ENCODE results near the gene DOK7.
"Not testable (repeated sequence)": the region's sequence is repeated elsewhere in the genome, so short reads cannot be mapped to it uniquely, and the experiment has no call there.

Gene DOK7

GRCh38 chr4:3510481-3510880, 47.4 kb downstream of the DOK7 start:
- H3K27me3 Mint-ChIP-seq = no peaks in the 10 kb centered on the region
- intact Hi-C loops (cut with micrococcal nuclease) = no loop called here
- H3K36me3 Mint-ChIP-seq (ENCODE audit: low read depth) = peaks cover 95% of the 10 kb centered on the region
- H3K9me3 Mint-ChIP-seq = no peaks in the 10 kb centered on the region
- no peak overlapping the region for H3K4me3 Mint-ChIP-seq
- peaks cover 20% of the 10 kb centered on the region for H3K4me1 Mint-ChIP-seq (ENCODE audit: low read depth)
- no peak overlapping the region for H3K27ac Mint-ChIP-seq

- peaks cover 95% of the 10 kb centered on the region for H3K36me3 Mint-ChIP-seq (ENCODE audit: low read depth)
- intact Hi-C loops (cut with micrococcal nuclease) = no loop called here
- no peak overlapping the region for H3K27ac Mint-ChIP-seq
- H3K9me3 Mint-ChIP-seq = no peaks in the 10 kb centered on the region
- H3K4me1 Mint-ChIP-seq (ENCODE audit: low read depth) = peaks cover 25% of the 10 kb centered on the region
- H3K27me3 Mint-ChIP-seq = no peaks in the 10 kb centered on the region
- no peak overlapping the region for H3K4me3 Mint-ChIP-seq
Measured at GRCh38 chr4:3511187-3511586, 48.1 kb downstream of the DOK7 start.

- H3K27me3 Mint-ChIP-seq; intact Hi-C loops (cut with micrococcal nuclease); H3K4me3 Mint-ChIP-seq; H3K27ac Mint-ChIP-seq; H3K9me3 Mint-ChIP-seq: not testable (repeated sequence)
- peaks cover 25% of the 10 kb centered on the region for H3K4me1 Mint-ChIP-seq (ENCODE audit: low read depth)
- H3K36me3 Mint-ChIP-seq (ENCODE audit: low read depth) = peaks cover 95% of the 10 kb centered on the region
Measured at GRCh38 chr4:3511601-3512000, 48.5 kb downstream of the DOK7 start.

- Mint-ChIP-seq H3K27ac (no peak overlapping the region), H3K4me1 (ENCODE audit: low read depth) (peaks cover 25% of the 10 kb centered on the region), H3K36me3 (ENCODE audit: low read depth) (peaks cover 95% of the 10 kb centered on the region), H3K9me3 (no peaks in the 10 kb centered on the region), H3K4me3 (no peak overlapping the region), H3K27me3 (no peaks in the 10 kb centered on the region)
- intact Hi-C loops (cut with micrococcal nuclease) = no loop called here
Measured at GRCh38 chr4:3512279-3512678, 49.2 kb downstream of the DOK7 start.

- Mint-ChIP-seq H3K27me3 (no peaks in the 10 kb centered on the region), H3K36me3 (ENCODE audit: low read depth) (peaks cover 95% of the 10 kb centered on the region), H3K4me3 (no peak overlapping the region), H3K27ac (no peak overlapping the region), H3K4me1 (ENCODE audit: low read depth) (peaks cover 25% of the 10 kb centered on the region), H3K9me3 (no peaks in the 10 kb centered on the region)
- intact Hi-C loops (cut with micrococcal nuclease) = no loop called here
Measured at GRCh38 chr4:3512719-3513118, 49.6 kb downstream of the DOK7 start.

- Mint-ChIP-seq H3K4me3 (no peak overlapping the region), H3K36me3 (ENCODE audit: low read depth) (peaks cover 95% of the 10 kb centered on the region), H3K4me1 (ENCODE audit: low read depth) (peaks cover 18% of the 10 kb centered on the region), H3K27me3 (no peaks in the 10 kb centered on the region), H3K27ac (no peak overlapping the region), H3K9me3 (no peaks in the 10 kb centered on the region)
- intact Hi-C loops (cut with micrococcal nuclease) = no loop called here
Measured at GRCh38 chr4:3513807-3514206, 50.7 kb downstream of the DOK7 start.

GRCh38 chr4:3514221-3514780, 51.2 kb downstream of the DOK7 start:
- H3K9me3 Mint-ChIP-seq = no peaks in the 10 kb centered on the region
- no peaks in the 10 kb centered on the region for H3K27me3 Mint-ChIP-seq
- intact Hi-C loops (cut with micrococcal nuclease) = no loop called here
- H3K36me3 Mint-ChIP-seq (ENCODE audit: low read depth) = peaks cover 97% of the 10 kb centered on the region
- peaks cover 15% of the 10 kb centered on the region for H3K4me1 Mint-ChIP-seq (ENCODE audit: low read depth)
- H3K4me3 Mint-ChIP-seq = no peak overlapping the region
- no peak overlapping the region for H3K27ac Mint-ChIP-seq

GRCh38 chr4:3514806-3515501, 51.8 kb downstream of the DOK7 start:
- Mint-ChIP-seq H3K9me3 (no peaks in the 10 kb centered on the region), H3K36me3 (ENCODE audit: low read depth) (peaks cover 100% of the 10 kb centered on the region), H3K27ac (no peak overlapping the region), H3K27me3 (no peaks in the 10 kb centered on the region), H3K4me3 (no peak overlapping the region), H3K4me1 (ENCODE audit: low read depth) (peaks cover 15% of the 10 kb centered on the region)
- intact Hi-C loops (cut with micrococcal nuclease) = no loop called here

- H3K9me3 Mint-ChIP-seq = no peaks in the 10 kb centered on the region
- H3K4me3 Mint-ChIP-seq = no peak overlapping the region
- H3K36me3 Mint-ChIP-seq (ENCODE audit: low read depth) = peaks cover 100% of the 10 kb centered on the region
- H3K27ac Mint-ChIP-seq = no peak overlapping the region
- intact Hi-C loops (cut with micrococcal nuclease) = no loop called here
- H3K4me1 Mint-ChIP-seq (ENCODE audit: low read depth) = peaks cover 15% of the 10 kb centered on the region
- H3K27me3 Mint-ChIP-seq = no peaks in the 10 kb centered on the region
Measured at GRCh38 chr4:3515646-3516045, 52.5 kb downstream of the DOK7 start.

- peaks cover 15% of the 10 kb centered on the region for H3K4me1 Mint-ChIP-seq (ENCODE audit: low read depth)
- no peaks in the 10 kb centered on the region for H3K9me3 Mint-ChIP-seq
- H3K27me3 Mint-ChIP-seq = no peaks in the 10 kb centered on the region
- peaks cover 100% of the 10 kb centered on the region for H3K36me3 Mint-ChIP-seq (ENCODE audit: low read depth)
- no peak overlapping the region for H3K27ac Mint-ChIP-seq
- intact Hi-C loops (cut with micrococcal nuclease) = no loop called here
- no peak overlapping the region for H3K4me3 Mint-ChIP-seq
Measured at GRCh38 chr4:3516061-3516835, 53.1 kb downstream of the DOK7 start.

- Mint-ChIP-seq H3K4me1 (ENCODE audit: low read depth) (peaks cover 15% of the 10 kb centered on the region), H3K4me3 (no peak overlapping the region), H3K27me3 (no peaks in the 10 kb centered on the region), H3K27ac (no peak overlapping the region), H3K36me3 (ENCODE audit: low read depth) (peaks cover 100% of the 10 kb centered on the region), H3K9me3 (no peaks in the 10 kb centered on the region)
- intact Hi-C loops (cut with micrococcal nuclease) = no loop called here
Measured at GRCh38 chr4:3516836-3517730, 54.0 kb downstream of the DOK7 start.

- Mint-ChIP-seq H3K4me1 (ENCODE audit: low read depth) (peaks cover 15% of the 10 kb centered on the region), H3K4me3 (no peak overlapping the region), H3K27ac (no peak overlapping the region), H3K9me3 (no peaks in the 10 kb centered on the region), H3K36me3 (ENCODE audit: low read depth) (peaks cover 100% of the 10 kb centered on the region), H3K27me3 (no peaks in the 10 kb centered on the region)
- intact Hi-C loops (cut with micrococcal nuclease) = no loop called here
Measured at GRCh38 chr4:3517731-3518510, 54.8 kb downstream of the DOK7 start.

- no peaks in the 10 kb centered on the region for H3K27me3 Mint-ChIP-seq
- H3K27ac Mint-ChIP-seq = no peak overlapping the region
- no peaks in the 10 kb centered on the region for H3K9me3 Mint-ChIP-seq
- H3K36me3 Mint-ChIP-seq (ENCODE audit: low read depth) = peaks cover 100% of the 10 kb centered on the region
- intact Hi-C loops (cut with micrococcal nuclease) = no loop called here
- H3K4me3 Mint-ChIP-seq = no peak overlapping the region
- H3K4me1 Mint-ChIP-seq (ENCODE audit: low read depth) = peaks cover 15% of the 10 kb centered on the region
Measured at GRCh38 chr4:3518511-3518880, 55.4 kb downstream of the DOK7 start.
